Cerebellar nuclear complex (tissue), 1 donor: ENCODE data around the gene CAMKV.
A peak's percentile ranks its signal among the peaks of the same experiment; 100 is the strongest.

Source experiments
- DNase-seq, 2 experiments: peaks; one replicate each; lab custom pipeline; 2025; lab: John Stamatoyannopoulos, UW

The CAMKV gene

DNA sequence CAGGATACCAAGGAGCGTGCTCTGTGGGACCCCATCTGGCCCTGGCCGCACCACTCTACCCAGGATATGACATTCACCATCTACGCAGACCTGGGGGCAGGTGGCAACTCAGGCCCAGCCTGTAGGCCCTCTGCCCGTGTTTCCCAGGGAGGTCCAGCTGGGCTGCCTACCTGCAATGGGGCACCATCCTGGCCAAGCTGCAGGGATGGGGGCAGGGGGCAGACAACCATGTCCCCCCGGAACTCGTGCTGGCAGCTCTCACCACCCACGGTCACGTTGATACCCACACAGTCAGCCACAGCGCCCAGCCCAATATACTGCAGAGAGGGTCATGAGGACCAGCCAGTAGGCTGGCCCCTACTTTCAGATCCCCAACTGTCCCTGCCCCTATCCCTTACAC is 26.1 kb upstream of the CAMKV start:
- DNase-seq: no peak

DNA sequence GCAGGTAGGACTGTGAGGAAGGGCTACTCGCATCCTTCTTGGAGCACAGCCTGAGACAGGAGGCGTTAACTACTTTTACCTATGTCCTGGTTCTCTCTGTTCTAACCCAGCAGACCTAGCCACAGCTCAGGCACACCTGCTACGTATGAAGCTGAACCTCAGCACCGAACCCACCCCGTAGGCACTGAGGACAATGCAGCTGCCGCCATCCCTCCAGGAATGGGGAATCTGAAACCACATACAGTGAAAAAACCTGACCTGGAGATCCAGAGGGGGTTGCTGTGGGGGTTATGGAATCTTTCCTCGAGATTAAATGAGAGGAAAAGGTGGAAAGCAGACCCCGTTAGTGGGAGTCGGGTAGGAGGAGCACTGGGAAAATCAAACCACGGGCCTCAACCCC is 19.6 kb upstream of the CAMKV start:
- no peak for DNase-seq

DNA sequence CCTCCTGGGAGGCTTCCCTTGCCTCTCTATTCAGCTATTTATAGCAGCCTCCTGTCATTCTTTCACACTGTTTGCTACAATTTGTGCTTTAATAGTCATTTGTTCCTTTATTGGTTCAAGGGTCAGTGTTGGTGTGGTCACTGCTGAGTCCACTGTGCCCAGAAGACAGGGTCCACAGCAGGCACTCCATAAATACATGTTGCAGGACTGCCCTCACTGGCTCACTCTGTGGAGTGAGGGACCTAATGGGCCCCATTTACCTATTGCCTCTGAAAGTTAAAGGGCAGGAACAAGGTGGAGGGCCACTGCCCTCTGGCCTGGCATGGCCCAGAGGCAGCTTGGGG is 17.2 kb upstream of the CAMKV start:
- DNase-seq: no peak

DNA sequence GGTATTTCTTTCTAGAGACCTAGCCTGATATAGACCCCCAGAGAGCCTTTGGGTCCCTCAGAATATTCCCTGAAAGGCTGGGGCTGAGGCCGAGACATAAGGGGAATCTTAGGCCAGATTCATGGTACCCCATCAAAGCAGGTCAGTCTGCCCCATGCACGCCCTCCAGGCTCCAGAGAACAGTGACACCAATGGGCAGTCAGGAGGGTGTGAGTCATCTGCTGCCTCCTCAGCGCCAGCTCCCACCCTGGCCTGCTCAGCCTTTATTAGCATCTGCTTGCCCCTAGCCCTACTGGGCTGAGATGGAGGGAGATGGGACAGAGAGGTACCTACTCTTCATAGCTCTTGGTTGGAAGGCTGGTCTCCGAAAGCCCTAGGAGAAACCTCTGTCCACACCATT is 14.3 kb upstream of the CAMKV start:
- no peak for DNase-seq

DNA sequence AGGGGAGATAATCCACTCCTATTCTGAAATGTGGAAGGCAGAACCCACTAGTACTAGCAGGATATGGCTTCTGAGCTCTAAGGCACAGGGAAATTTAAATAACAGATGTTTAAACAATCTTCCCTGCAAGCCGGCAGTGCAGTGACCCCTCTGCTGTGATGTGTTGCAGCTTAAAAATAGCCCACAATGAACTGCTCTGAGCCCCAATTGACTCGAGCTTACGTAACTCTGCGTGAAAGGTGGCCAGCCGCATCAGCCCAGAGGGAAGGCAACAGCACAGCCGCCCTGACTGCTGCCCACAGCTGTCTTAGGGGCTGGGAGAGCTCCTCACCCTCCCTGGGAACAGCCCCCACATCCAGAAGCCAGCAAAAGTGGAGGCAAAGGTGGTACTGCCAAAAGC is 12.5 kb upstream of the CAMKV start:
- DNase-seq: no peak

DNA sequence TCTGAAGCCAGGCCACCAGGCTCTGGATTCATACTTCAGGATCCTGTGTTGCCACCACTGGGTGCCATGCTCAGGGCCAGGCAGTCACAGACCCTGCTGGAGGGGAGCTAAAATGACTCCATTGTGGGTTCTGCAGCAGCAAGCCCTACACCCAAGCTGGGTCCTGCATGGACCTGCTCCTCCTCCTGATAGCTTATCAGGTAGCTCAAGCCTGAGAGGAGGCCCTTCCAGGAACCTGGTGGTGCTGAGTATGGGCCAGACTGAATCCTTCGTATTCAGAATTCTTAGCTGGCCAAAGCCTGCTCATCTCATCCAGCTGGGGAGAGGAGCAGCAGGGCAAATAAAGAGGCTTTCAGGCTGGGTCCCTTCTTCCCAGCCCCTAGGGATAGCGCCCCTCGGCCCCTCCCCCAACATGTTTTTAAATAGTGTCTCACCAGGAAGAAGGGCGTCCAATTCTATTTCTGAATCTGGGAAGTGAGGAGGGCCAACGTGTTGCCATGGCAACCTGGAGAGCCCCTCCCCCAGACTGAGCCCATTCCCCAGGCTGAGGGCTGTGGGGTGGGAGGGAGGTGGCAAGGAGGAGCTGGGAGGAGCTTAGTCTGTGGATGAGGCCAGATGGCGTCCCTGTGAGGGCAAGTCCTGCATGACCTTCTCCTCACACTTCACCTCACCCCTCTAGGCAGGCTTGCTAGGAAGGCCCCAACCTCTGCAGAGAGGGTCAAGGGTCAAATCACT is 11.0 kb upstream of the CAMKV start:
- no peak for DNase-seq

DNA sequence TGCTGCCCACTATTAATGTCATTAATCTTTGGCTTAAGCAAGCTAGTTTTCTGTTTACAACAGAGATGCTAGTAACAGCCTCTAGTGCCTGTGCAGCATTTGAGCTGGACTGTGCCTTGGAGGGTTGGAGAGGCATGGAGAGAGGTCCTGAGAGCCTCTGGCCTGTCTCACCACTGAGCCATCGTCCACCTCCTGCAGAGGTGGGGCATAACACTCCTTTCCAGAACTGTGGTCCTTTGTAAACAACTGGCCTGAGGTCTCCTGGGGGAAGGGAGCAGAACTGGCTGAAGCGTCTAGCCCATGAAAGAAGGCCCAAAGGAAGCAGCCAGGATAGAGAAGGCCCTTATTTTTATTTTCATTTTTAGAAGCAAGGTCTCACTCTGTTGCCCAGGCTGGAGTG is 10.0 kb upstream of the CAMKV start:
- no peak for DNase-seq

DNA sequence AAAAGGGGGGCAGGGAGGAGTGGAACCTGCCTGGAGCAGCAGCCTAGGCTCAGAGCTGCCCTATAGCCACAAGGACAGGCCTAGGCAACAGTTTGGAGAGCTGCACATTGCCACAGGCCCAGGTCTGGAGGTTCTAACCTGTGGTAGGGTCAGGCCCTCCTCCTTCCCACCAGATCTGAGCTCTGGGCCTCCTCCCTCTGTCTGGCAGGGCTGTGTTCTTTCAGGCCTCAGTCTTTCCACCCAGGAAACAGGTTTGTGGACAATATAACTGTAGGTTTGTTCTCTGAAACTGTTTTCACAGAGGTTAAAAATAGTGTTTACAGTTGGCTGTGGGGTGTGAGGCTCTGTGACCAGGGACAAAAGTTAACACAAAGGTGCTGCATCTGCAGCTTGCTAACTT is 9.0 kb upstream of the CAMKV start:
- no peak for DNase-seq

DNA sequence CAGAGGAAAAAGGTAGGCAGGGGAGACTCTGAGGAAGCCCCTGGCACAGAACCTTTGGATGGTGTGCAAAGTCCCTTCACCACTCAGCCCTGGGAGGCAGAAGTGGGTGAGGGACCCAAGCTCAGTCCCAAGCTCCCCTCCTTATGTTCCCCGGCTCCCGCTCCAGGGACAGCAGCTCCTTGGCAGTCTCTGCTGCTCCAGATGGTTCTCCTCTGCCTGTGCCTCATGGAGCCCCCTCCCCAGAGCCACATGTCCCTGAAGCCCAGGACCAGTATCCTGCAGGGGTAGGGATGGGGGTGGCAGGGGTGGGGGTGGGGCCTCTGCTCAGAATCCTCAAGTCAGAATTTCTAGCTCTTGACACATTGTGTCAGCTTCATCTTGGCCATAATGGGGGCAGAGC is 8.0 kb upstream of the CAMKV start:
- no peak for DNase-seq

DNA sequence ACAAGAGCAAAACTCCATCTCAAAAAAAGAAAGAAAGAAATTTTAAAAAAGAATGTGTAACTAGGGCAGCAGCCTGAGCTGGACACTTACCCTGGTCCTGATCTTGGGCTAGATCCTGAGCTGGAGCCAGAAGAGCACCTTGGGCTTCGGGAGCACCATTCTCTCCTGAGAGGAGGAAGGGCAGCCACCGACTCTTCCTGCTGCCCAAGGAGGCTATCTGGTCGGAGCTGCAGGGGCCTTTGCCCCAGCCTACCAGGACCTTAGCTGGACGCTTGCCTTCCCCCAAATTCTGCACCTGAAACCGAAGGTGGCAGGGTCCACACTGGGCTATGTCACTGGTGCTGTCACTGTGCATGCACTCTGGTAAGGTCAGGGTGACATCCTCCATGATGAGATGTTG is 6.9 kb upstream of the CAMKV start:
- no peak for DNase-seq

DNA sequence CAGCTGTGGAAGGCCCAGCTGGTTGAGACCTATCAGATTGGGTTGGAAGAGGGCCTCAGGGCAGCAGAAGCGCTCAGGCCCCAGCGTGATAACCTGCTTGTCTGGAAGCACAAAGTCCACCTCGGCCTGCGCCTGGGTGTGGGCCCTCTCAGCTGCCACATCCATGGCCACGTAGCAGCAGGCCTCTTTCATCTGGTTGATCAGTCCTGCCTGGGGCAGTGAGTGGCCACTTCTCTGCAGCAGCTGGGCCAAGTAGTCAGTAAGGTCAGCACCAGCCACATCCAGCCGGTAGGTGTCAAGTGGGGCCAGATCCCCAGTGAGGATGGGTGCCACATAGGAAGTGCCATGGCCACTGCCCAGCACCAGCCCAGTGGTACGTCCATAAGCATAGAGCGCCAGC is 3.9 kb upstream of the CAMKV start:
- DNase-seq: no peak

DNA sequence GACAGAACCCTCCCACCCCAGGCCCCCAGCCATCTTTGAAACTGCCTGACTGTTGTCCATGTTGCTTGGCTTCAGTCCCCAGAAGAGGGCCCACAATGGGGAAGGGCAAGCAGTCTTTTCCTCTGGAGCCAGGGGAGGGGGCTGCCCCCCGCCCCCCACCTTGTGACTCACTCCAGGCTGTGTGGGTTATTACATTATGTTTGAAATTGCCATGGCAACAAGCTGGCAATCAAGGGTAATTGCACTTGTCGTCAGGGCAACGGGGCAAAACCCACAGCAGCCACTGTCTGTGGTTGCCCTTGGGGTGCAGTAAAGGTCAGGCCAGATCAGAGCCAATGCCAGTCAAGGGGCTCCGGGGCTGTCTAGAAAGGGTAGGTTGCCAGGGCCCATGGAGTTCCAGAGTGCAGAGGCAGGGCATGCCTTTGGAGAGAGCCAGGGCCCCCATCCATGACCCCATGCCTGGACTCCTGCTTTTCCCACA is 3.1 kb upstream of the CAMKV start:
- no peak for DNase-seq

DNA sequence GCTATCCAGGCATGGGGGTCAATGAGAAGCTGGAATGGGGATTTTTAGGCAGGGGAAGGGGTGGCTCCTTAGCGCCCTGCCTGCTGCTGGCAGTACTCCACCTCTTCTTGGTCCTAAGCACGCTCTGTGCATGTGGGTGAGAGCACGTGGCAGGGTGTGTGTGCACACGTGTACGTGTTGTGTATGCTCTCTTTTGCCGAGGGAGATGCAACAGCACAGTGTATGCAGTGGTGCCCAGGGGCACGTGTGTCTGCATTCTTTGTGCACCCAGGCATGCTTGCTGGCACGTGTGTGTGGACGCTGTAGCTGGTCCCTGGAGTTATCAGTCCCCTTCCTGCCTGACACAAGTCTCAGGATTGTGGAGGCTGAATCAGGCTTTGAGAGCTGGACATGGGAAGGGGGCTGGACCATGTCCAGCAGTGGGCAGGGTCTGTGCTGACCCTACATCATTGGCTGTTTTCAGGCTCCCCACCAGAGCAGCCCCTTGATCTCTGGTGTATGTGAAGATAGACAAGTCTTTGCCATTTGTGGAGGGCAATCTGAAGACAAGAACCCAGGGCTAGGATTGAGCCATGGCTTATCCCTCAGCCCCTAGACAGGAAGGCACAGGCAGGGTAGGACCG is 1.9 kb upstream of the CAMKV start:
- DNase-seq: no peak

DNA sequence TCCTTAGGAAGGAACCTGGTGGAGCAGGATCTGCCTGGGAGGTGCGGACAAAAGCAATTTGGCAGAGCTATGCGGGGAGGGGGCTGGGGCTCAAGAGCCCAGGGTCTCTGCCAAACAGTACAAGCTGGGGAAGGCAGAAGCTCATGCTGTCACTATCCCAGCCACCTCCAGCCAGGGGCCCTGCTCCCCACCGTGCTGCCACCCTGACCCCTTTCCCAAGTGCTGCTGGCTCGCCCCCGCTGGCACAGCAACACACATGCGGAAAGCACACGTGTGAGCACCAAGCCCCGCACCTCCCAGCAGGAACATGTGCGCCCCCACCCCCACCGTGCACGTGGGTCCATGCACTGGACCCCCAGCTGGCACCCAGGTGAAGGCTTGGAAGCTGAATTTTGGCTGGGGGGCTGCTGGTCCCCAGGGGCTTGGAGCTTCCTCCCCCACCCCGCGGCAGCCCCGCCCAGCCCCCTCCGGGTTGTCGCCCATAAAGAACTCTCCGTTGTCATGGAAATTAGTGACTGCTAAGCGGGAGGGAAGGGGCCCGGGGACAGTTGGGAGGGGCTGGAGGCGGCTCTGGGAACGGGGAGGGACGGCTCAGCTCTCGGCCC is 742 bp downstream of the CAMKV start:
- DNase-seq: no peak

DNA sequence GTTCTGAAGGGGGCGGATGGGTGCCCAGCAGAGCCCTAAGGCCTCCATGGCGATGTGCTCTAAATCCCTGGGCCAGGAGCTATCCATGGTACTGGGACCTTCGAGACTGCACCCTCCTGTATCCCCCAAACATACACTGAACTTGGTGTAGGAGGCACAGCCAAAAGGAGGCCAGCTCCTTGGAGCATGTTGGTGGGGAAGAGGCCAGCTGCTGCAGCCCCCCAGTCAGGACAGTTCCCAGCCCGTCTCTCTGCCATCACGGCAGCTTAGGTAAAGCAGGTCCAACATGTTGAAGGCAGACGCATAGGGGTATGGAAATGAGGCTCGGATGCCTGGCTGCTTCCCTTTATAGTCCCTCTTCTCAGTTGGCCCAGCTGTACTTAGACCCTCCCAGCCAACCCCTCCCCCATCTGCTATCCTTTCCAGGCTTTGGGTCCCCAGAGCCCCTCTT is 1.8 kb downstream of the CAMKV start:
- DNase-seq: no peak

DNA sequence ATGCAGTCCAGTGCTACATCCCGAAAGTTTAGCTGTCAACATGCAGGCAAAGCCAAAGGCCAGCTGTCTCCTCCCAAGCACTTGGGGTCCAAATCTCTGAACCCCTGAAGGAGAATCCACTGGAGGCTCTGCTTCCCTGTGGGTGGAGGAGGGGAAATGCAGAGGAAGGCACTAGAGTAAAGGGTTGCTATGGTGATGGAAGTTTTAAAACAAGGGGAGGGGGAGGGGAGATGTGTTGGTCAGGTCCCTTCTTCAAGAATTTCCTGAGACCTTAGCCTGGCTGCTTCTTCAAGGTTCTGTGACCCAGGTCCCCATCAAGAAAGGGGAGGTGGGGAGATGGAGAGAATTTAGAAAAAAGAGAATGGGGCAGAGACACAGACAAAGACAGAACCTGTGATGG is 2.3 kb downstream of the CAMKV start:
- no peak for DNase-seq

DNA sequence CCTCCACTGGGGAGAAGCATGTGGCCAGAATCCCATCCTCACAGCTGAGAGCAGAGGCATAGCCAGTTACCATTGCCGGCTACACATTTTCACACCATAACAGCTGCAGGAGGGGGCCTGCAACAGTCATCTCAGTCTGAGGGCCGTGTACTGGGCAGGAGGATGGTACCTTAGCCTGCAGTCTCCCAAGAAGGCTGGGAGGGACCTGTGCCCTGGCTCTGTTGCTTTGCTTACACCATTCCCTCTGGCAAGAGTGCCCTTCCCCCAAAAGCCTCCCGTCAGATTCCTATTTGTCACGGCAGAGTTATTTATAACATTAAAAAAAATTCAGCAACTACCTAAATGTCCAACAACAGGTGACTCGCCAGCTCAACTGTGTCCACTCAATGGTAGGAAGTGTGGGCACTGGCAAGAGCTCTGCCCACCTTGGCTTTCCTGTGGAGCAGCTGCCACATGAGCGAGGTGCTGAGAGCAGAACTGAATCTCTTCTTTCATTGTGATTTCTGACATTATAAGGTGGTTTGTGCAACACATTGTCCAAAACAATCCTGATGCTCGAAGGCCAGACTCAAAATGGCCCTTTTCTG is 4.4 kb downstream of the CAMKV start:
- DNase-seq: no peak

DNA sequence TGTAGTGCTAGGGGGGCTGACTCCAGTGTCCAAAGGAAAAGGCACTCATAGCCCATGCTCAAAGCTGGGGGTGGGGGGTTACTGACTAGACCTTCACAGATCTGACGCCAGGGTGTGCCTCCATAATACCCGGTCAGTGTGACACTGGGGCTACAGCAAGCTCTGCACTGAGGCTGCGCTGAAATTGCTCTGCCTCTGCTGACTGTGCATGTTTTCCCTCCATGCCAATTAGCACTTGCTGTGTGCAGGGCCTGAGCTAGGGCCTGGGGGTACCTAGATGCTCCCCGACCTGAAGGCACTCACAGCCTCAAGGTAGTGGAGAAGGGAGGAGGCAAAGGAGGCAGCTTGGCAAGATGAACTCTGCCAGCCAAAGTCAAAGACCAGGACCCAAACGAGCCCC is 5.2 kb downstream of the CAMKV start:
- no peak for DNase-seq

DNA sequence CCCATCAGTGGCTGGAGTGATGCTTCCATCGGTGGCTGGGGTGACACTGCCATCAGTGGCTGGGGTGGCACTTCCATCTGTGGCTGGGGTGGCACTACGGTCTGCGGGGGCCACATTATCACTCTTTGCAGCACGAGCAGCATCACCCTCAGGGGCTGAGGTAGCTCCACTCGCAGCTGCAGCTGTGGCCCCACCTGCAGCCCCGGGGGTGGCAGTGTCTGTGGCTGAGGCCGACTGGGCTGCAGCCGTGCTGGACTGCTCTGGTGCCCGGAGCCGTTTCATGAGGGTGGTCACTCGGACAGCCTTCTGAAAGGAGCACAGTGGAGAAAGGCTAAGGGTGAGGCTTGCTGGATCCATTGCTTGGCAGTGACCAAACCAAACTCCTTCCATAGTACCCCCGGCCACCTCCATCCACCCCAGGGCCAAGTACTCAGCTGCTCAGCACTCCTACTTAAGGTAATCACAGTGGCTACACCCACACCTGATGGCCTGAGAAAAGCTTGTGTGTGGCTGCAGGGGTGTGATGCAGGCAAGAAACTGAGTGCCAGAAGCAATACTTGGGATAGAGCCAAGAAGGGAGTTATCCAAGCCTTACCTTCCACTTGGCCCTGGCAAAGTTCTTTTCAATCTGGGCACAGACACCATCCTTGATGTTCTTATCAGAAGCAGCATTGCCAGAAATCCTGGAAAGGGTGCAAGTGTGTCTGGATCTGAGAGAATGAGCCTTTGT is 10.0 kb downstream of the CAMKV start:
- no peak for DNase-seq

DNA sequence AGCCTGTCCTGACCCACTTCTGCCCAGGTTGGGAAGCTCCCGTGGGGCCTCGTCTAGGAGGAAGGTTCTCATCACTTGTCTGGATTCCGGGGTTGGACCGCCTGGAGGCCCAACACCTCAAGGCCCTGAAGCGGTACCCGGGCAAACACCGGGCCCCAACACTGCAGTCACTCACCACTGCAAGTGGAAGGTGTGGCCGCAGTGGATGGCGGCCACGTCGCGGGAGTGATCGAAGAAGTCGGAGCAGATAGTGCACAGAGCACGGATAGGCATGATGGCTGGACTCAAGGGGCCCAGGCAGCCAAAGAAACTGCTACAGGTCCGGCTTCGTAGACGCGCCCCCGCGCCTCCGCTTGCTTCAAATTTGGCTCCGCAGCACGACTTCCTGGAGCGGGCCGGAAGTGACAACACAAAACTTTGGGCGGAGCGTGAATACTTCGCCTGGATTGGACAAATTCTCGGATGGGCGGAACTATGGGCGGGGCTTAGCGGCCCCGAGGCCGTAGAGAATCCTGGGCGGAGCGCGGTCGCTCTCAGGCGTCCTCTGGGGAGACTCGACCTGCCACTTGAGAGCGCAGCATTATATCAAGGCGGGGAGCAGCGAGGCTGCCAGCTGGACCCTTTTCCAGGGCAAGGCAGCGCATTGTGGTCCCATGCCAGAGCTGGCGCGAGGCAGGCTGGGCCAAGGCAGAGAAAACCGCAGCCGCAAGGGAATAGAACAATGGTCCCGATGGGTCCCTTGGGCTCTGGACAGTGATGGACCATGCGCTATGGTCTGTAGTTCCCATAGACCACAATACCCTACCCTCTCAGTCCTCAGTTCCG is 13.3 kb downstream of the CAMKV start, which contains the start of gene TRAIP:
Gene TRAIP (minus strand): TSS at position 384 of the 825 bp plus-strand sequence. CDS start 111 bp downstream, at position 273.
- peak; percentile 39 to 77 for DNase-seq

DNA sequence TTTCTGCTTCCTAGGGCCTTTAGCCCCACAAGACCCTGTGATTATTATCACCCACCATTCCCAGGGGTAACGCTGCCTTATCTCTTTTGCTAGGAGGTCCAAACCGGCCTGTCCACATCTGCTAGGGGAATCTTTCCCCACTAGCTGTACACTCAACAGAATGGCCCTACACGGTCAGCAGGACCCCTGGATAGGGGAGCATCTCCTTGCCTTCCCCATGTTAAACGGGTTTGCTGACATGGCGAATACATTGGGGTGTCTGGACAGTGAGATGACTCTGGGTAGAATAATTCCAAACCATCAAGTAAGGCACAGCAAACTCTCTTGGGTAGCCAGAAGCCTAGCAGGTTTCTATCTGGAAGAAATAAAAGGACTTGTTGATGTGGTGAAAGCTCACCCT is 14.0 kb downstream of the CAMKV start:
- no peak for DNase-seq
